Nucleus accumbens (tissue), 56 donors: ENCODE data around the gene SNAPC2.
"Not testable (repeated sequence)": the region's sequence is repeated elsewhere in the genome, so short reads cannot be mapped to it uniquely, and the experiment has no call there.

Experiments used
- DNase-seq, 56 donors: peaks; one replicate each; lab custom pipeline; 2025; lab: John Stamatoyannopoulos, UW

Gene SNAPC2

DNA sequence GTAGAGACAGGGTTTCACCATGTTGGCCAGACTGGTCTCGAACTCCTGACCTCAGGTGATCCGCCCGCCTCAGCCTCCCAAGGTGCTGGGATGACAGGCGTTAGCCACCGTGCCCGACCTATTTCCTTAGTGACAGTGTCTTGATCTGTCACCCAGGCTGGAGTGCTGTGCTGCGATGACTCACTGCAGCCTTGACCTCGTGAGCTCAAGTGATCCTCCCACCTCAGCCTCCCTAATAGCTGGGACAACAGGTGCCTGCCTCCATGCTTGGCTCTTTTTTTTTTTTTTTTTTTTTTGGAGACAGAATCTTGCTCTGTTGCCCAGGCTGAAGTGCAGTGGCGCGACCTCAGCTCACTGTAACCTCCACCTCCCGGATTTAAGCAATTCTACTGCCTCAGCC, 9.9 kb downstream of the SNAPC2 start:
- not testable (repeated sequence) for DNase-seq

DNA sequence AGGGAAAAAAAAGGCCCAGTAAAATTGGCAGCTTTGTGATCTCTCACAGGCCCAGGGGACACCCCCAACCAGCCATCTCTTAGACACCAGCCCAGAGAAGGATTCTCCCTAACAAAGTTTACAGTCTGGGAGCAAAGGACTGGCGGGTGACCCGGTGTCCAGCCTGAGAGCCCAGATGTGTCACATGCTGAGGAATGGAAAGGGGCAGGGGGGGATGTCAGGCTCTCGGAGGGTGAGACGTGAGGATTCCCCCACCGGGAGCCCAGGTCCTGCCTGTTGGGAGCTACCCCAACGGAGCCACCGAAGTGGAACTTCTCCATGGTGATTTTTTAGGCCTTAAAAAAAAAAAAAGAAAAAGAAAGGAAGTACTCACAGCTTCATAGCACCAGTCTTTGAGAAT, 10.6 kb downstream of the SNAPC2 start:
- peak in 1 of 56 donors; percentile 29 for DNase-seq

DNA sequence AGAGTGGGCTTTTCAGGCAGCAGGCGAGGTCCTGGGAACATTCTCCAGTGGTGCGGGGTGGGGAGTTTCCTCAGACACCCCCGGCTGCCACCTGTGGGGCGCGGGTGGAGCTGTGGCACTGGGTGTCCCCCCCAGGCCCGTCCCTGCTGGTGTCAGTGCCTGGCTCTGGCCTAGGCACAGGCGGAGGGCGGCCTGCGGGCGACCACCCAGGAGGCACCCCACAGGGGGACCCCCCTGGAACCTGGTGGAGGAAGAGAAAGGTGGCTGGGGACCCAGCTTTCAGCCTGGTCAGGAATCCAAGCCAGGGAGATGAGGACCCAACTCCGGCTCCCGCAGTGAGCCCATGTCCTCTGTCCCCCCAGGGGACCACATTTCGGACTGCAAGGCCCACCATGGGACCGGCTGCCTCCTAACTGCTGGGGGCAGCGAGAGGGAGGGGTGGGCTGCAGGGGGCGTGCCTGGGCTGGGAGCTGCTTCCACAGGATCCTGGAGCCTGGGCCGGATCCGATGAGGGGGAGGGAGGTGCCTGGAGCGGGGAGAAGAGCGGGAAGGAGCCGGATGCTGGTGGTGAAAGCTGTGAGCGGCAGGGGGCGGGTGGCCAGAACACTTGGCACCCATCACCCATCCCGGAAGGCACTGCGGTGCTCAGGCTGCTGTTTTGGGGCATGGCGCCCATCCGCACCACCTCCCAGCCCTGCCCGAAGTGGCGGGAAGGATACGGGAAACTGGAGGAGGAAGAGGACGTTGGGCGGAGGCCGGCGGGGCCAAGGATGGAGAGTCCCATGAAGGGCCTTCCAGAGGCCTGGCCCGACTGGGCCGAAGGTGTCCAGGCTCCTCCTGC, 11.3 kb downstream of the SNAPC2 start:
- peak in 6 of 56 donors; percentile 5 to 30 (median 25) for DNase-seq

DNA sequence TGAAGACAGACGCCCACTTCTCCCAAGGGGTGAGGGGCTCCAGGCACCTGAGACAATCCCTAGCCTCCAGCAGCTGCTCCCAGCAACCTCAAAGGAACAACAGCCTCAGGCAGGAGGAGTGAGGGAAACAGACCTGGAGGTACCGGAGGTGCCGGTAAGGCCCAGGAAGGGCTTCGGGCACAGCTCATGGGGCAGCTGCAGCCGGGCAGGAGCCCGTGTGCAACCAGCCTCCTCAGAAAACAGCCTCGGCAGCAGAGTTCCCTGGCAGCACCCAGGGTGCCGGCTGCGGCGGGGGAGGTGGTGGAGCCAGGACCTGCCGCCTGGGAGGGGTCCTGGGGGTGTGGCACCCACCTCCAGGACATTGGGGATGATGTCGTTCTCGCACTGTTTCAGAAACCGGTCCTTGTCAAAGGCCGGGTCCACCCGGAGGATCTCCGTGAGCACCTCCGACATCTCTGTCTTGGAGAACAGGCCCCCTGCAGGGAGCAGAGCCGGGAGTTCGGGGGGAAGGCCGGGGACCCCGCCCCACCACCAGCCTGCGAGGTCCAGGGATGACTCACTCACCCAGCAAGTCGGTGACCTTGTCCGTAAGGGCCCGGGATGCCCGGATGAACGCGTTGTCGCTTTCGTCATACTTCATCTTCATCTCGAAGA, 12.3 kb downstream of the SNAPC2 start:
- no peak for DNase-seq

DNA sequence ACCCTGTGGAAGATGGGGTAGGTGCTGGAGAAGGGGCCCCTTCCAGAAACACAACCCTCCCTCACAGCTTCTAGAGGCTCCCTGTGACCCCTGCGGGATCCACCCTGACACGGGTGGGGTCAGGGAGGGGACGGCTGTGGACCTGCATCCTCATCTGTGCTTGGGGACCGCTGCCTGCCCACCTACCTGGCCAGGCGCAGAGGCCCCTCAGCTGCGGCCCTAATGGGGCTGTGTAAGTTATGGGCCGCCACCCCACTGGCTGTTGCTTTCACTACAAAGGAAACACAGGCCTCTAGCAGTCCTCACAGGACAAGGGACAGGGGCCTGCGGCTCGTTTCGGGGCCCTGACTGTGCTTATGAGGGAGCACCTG, 12.8 kb downstream of the SNAPC2 start:
- DNase-seq: no peak

DNA sequence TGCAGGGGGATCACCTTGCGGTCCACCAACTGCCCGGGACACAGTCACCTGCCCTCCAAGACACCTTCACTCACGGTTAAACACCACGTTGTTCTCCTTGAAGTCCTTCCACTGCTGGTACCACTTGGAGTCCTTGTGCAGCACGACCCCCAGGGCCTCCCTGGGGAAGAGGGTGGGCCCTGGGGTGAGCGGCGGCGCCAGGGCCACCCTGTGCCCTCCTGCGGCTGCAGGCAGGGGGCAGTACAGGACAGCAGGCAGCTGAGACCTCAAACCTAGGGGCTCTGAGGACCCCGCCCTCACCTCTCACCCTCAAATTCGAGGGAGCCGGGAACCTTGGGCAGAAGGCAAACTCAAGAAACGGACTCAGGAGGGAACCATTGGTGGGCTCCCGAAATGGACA, 13.3 kb downstream of the SNAPC2 start:
- no peak for DNase-seq

DNA sequence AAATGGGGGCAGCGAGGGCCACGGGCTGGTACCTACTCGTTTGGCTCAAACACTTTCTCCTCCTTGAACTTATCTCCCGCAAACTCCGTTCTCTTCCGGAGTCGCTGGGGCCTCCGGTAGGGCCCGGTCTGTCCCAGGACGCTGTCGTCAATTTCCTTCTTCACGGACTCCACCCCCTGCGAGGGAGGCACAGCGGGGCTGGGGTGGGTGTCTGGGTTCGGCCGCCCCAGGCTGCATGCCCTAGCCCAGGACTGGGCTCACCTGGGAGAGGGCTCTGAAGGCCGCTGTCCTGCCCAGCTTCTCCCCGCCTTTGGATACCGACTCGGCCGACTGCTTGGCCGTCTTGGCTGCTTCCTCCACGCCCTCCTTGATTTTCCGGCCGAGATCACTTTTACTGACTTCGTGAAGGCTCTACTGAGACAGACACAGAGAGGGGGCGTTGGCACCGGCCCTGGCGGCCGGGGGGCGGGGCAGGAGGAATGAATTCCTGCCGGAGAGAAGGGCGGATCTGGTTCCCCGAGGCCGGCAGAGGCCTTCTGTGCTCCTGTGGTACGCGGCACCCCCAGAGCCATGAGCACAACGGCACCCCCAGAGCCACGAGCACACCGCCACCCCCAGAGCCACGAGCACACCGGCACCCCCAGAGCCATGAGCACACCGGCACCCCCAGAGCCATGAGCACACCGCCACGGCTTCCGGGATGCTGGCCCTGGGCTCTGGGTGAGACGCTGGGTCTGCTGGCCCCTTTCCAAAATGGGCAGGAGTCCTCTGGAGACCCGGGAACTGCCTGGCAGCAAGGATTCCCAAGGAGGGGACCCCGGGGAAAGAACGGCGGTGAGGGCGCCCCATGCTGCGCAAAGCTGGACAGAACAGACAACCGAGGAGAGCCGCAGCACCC, 13.9 kb downstream of the SNAPC2 start:
- DNase-seq: no peak

DNA sequence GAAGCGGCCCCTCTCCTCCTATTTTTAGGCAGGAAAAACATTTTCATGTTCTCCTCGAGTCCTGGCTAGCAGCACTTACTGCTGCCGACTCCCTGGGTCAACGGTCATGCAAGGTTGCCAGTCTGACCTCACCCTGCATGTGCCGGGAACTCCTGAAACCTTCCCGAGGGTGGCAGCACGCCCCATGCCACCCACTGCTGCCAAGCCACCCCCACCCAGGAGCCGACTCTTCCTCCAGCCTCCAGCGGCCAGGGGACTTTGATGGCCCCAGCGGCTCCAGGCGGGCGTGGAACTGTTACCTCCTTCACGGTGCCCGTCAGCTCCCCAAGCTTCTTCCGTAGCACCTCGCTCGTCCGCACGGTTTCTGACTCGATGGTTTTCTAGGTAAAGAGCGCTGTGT, 14.6 kb downstream of the SNAPC2 start:
- DNase-seq: no peak

DNA sequence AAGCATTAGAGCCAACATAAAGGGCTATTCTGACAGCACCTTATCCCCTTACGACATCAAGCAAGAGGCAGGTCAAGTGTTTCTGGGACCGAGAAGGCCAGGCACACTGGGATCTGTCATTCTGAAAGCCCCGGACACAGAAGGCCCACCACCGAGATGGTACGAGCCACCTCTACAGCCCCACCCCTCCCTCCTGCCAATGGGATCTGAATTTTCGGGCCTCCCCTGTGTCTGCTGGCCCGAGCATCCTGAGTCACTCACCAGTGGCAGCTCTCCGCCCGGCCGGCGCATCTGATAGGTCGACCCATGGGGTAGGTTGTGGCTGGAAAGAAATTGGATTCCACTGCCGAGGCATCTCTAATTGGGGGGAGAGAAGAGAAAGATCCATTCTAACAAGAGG, 20.7 kb downstream of the SNAPC2 start:
- DNase-seq: no peak

DNA sequence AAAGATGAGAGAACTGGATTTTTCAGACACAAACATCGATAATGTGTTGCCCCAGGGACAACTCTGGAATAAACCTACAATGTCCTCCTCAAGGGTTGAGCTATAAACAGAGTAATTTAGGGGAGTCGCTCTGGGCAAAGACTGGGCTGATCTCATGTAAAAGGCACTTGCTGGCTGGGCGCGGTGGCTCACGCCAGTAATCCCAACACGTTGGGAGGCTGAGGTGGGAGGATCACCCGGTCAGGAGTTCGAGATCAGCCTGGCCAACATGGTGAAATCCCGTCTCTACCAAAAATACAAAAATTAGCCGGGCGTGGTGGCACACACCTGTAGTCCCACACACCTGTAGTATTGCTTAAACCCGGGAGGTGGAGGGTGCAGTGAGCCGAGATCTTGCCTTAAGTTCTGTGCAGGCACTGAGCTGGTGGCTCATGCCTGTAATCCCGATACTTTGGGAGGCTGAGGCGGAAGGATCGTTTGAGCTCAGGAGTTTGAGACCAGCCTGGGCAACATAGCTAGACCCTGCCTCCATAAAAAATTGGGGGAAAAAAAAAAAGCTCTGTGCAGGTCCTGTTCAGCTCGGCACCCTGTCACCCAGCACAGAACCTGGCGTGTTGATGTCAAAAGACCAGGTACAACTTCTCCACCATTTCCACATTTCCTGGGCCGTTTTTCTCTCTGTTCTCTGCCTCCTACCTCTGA, 21.9 kb downstream of the SNAPC2 start:
- no peak for DNase-seq

DNA sequence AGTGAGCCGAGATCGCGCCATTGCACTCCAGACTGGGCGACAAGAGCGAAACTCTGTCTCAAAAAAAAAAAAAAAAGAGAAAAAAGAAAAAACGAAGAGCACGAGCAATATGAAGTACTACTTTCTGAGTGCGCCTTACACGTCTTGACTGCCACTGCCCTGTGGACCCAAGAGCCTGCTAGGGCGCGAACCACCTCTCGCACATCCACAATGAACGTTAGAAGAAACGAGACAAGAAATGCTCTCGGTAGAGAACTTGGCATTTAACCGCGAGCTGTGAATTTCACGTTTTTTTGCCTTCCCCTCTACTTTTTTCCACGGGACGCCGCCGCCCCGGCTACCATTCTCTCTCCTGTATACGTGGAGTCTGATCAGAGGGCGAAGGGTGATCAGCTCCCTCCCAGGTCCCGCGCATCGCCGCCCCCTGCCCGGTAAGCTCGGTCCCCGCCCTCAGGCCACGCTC, 22.9 kb downstream of the SNAPC2 start:
- no peak for DNase-seq

DNA sequence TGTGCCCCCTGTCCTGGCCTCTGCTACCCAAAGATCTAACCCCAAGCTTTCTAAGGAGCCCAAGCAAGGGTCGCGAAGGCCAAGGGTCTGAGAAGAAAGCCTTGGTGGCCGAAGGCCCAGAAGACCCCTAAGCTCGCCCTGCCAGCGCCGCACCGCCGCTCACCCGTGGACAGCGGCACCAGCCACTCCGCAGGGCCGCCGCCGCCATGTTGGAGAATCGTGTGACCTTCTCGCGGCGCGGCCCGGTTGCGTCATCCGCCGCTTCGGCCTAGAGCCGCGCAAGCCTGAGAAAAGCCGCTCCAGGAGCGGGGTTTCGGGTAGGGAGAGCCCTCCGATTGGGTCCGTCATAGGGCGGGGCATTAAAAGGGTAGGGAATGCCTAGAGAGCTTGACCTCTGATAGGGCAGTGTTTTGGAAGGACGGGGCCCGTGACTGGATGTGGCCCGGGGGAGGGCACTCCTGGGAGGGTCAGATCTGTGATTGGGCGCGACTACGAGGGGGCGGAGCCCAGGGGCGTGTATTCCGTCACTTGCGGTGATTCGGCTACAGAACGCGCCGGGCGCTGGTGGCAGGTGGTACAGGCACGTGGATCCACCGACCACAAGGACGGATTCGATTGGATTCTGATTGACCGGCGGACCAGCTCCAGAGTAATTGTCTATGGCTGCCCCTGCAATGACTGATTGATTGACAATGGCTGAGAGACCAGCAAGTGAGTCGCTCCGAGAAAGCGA, 23.5 kb downstream of the SNAPC2 start, which contains the start of gene TIMM44:
Gene TIMM44, minus strand, starts transcription at position 223 of the 733 bp plus-strand sequence. Its CDS starts 15 bp downstream, at position 208.
- peak; percentile 87 to 100 (median 99) for DNase-seq

DNA sequence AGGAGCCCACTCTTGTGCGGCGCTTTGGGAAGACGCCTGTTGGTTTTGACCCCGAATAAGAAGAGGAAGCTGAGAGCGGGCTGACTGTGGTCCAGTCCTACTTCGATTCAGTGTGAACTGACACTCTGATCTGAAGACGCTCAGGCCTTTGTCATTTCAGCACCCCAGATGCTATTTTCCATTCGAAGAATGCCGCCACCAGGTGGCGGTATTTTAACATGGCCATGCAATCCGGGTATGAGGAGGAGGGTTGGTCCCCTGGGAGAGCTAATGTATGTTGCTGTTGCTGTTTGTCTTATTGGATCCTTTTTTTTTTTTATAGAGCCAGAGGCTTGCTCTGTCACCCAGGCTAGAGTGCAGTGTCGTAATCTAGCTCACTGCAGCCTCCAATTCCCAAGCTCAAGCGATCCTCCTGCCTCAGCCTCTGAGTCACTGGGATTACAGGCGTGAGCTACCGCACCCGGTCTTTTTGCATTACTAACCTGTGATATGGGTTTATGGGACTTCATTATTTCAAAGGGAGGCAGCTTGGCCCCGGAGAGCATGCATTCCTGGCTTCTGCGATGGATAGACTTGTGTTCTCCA, 24.1 kb downstream of the SNAPC2 start:
- peak in 54 of 56 donors; percentile 28 to 92 (median 76) for DNase-seq

DNA sequence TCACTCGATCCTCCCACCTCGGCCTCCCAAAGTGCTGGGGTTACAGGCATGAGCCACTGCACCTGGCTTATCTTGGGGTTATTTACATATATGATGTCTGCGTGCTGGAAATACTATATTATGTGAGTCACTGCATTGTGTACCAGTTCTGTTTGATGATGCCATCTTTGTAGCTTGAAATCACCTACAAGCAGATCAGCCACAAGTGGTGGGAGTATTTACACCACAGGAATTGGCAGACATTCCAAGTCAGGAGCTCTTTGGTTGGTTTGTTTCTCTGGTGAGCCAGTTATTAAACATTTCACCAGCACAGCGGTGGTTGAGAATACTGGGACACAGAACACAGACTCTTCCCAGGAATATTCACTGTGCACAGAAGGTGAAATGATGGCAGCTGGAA, 27.8 kb downstream of the SNAPC2 start:
- no peak for DNase-seq

DNA sequence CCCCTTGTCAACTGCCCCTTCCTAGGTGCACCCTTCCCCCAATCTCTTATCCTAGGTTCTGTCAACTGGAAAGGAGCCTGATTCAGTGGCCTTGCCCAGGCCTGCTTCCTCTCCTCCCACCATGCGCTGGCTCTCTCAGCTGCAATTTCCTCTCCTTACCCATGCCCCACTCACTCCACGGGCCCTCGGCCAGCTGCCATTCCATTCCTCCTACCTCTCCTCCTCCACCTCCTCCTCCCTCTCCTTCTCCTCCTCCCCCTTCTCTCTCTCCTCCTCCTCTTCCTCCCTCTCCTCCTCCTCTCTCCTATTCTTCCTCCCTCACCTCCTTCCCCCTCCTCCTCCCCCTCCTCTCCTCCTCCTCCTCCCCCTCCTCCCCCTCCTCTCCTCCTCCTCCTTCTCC, 32.9 kb downstream of the SNAPC2 start:
- DNase-seq: no peak

DNA sequence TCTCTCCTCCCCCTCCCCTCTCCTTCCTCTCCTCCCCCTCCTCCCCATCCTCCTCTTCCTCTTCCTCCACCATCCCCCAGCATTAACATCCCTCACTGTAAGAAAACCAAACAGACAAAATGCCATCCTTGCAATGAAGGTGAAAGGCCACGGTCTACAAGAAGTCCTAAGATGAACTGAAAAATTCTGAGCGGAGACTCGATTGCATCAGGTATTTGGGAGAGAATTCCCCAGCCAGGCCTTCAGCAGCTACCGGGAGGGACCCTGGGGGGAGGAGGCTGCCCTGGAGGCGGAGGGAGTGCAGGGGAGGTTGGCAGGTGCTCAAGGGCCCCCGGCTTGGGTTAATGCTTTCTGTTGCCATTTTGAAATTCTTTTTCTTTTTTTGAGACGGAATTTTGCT, 33.4 kb downstream of the SNAPC2 start:
- no peak for DNase-seq

DNA sequence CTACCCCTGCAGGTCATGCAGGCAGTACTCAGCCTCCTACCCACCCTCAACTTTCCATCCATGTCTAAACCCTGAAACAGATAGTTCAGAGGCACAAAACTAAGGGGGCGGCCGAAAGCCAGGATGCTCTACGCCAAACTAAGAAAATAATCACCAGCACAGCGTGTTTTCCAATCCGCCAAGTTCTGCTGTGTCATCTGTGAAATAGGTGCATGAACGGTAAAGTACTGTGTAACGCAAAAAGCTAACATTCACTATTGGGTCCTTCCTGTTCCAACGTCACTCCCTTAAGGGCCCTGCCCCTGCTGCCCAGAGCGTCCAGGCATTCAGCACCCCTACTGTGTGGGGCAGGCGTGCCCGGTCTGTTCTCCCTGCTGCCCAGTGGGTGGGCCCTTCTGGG, 35.6 kb downstream of the SNAPC2 start:
- no peak for DNase-seq

DNA sequence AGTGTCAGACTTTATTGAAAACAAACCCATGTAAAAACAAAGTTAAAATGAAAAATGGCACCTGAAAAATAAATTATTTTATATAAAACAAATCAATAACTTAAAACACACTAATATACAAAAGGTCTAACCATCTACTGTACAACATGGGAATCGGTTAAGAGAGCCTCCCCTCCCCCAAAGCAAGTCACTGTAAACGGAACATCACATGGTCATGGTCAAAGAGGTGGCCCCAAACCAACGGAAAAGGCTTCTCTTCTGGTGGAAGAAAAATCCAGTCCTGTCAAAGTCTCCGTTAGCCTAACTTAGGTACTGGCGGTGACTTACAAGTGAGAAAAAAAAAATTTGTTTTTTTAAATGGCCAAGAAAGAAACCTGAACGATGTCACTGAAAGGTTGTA, 39.1 kb downstream of the SNAPC2 start:
- no peak for DNase-seq

DNA sequence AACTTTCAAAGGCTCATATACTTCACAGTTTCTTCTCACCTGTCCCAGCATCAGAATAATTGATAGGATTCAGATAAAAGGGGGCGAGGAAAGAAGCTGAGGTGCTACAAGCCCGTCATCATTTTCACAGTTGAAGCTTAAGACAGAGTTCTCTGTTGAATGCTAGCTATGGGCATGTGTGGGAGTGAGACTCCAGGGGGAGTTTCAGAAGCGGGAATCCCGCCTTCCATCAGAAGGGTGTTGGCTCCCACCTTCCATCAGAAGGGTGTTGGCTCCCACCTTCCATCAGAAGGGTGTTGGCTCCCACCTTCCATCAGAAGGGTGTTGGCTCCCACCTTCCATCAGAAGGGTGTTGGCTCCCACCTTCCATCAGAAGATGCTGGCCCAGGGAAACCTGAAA, 40.9 kb downstream of the SNAPC2 start:
- DNase-seq: peak in 1 of 56 donors; percentile 13
